Stimulated activated CD4-positive, alpha-beta T cell treated with anti-CD3 and anti-CD28 coated beads, TNF-alpha, amount 100 ng/mL, for 24 hours (primary cell): ENCODE measurements around the gene ARHGEF5.
"Not testable (repeated sequence)": the region's sequence is repeated elsewhere in the genome, so short reads cannot be mapped to it uniquely, and the experiment has no call there.

Source experiments
- DNase-seq, 3 experiments: peaks; one replicate each; pipeline ENCODE4 v3.0.0-alpha.2; 2020; ENCODE audit warnings: low read depth in 3 of 3

The ARHGEF5 gene

GRCh38 chr7:144355176-144355822 is at the start of gene ARHGEF5:
TSS of gene ARHGEF5 (plus strand) at chr7:144355402. CDS start at chr7:144362670, 7,268 bp downstream.
- DNase-seq: not testable (repeated sequence)

GRCh38 chr7:144309702-144310101 is 45.5 kb upstream of the ARHGEF5 start:
- DNase-seq: not testable (repeated sequence)

GRCh38 chr7:144311218-144311617 is 44.0 kb upstream of the ARHGEF5 start:
- not testable (repeated sequence) for DNase-seq

GRCh38 chr7:144311872-144312469 is 43.2 kb upstream of the ARHGEF5 start, which contains the start of gene OR2A1:
TSS of gene OR2A1 (plus strand) at chr7:144312419. CDS start at chr7:144318125, 5,706 bp downstream.
- not testable (repeated sequence) for DNase-seq

GRCh38 chr7:144317537-144317936 is 37.7 kb upstream of the ARHGEF5 start:
- DNase-seq: not testable (repeated sequence)

- not testable (repeated sequence) for DNase-seq
Observed at GRCh38 chr7:144319547-144319946, 35.7 kb upstream of the ARHGEF5 start.

- DNase-seq: not testable (repeated sequence)
Observed at GRCh38 chr7:144321677-144322206, 33.5 kb upstream of the ARHGEF5 start.

- not testable (repeated sequence) for DNase-seq
Observed at GRCh38 chr7:144323359-144323758, 31.8 kb upstream of the ARHGEF5 start.

- DNase-seq: not testable (repeated sequence)
Observed at GRCh38 chr7:144325868-144326267, 29.3 kb upstream of the ARHGEF5 start.

- not testable (repeated sequence) for DNase-seq
Observed at GRCh38 chr7:144330044-144330443, 25.2 kb upstream of the ARHGEF5 start.

- not testable (repeated sequence) for DNase-seq
Observed at GRCh38 chr7:144331221-144331995, 23.8 kb upstream of the ARHGEF5 start.

GRCh38 chr7:144331996-144332288 is 23.3 kb upstream of the ARHGEF5 start:
- DNase-seq: not testable (repeated sequence)

- DNase-seq: not testable (repeated sequence)
Observed at GRCh38 chr7:144348625-144349024, 6.6 kb upstream of the ARHGEF5 start.

GRCh38 chr7:144351667-144352066 is 3.5 kb upstream of the ARHGEF5 start:
- not testable (repeated sequence) for DNase-seq

- not testable (repeated sequence) for DNase-seq
Observed at GRCh38 chr7:144356185-144356584, 983 bp downstream of the ARHGEF5 start.

GRCh38 chr7:144356860-144357259 is 1.7 kb downstream of the ARHGEF5 start:
- DNase-seq: not testable (repeated sequence)

- DNase-seq: not testable (repeated sequence)
Observed at GRCh38 chr7:144362061-144362460, 6.9 kb downstream of the ARHGEF5 start.

GRCh38 chr7:144365523-144365922 is 10.3 kb downstream of the ARHGEF5 start:
- DNase-seq: not testable (repeated sequence)

- not testable (repeated sequence) for DNase-seq
Observed at GRCh38 chr7:144367250-144367649, 12.0 kb downstream of the ARHGEF5 start.

- not testable (repeated sequence) for DNase-seq
Observed at GRCh38 chr7:144369221-144369620, 14.0 kb downstream of the ARHGEF5 start.

GRCh38 chr7:144378651-144379050 is 23.4 kb downstream of the ARHGEF5 start:
- no peak for DNase-seq

- DNase-seq: no peak
Observed at GRCh38 chr7:144379776-144380384, 24.7 kb downstream of the ARHGEF5 start.
